ENCODE results near the gene ZNG1A. TPM values are rescaled to one million over a fixed set of nuclear protein-coding genes. Genes with fewer than 3 reads are reported as not detected.
A peak's percentile ranks its signal among the peaks of the same experiment; 100 is the strongest.
"Not testable (repeated sequence)": the region's sequence is repeated elsewhere in the genome, so short reads cannot be mapped to it uniquely, and the experiment has no call there.

The ZNG1A gene
- total RNA-seq, 2 experiments from 2014 or later = 32.8 to 33.5 TPM

DNA sequence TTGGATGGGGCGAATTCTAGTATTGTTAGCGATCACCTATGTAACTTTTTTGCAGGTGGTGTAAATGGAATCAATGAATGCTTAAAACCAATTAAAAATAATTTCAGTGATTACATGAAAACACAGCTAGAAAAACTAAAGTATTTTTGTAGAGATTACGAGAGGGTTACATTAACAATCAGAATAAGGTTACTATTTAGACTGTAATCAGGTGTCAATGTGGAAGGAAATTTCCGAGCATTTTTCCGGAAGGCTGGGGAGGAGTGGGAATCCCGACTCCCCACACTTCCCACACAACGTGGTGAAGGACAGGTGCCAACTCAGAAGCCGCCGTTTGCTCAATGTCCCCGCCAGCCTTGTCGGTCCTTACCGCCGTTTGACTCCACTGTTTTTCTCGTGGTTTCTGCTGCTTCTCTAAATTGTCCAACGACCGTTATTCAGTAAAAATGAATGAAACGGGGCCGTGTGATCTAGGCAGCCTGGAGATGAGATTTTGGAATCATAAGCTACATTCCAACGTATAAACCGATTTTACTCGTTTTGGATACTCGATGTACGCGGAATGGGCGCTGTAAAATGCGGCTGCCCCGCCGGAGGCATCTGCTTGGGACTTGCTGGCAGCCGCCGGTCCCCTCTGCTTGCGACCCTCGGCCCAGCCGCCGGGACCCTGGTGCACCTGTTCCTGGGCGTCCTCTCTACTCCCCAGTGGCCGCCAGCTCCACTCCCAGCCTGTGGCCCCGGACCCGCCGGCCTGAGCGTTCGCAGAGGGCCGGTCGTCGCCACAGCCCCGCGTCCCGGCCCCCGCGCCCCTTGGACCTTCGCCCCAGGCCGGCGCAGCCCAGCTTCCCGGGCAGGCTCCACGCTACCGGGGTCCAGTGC is 66.0 kb downstream of the ZNG1A start:
- Mint-ChIP-seq H3K27me3 (ENCODE audit: low read depth) (peaks cover 40% of the 10 kb centered on the region), H3K4me3 (peak overlapping the region; percentile 50), H3K4me1 (ENCODE audit: low read depth) (peaks cover 24% of the 10 kb centered on the region)
- POLR2A ChIA-PET; H3K9me3 Mint-ChIP-seq (ENCODE audit: insufficient read depth); ATAC-seq; CTCF ChIA-PET; H3K36me3 Mint-ChIP-seq (ENCODE audit: low read depth); H3K27ac Mint-ChIP-seq; DNase-seq: not testable (repeated sequence)

DNA sequence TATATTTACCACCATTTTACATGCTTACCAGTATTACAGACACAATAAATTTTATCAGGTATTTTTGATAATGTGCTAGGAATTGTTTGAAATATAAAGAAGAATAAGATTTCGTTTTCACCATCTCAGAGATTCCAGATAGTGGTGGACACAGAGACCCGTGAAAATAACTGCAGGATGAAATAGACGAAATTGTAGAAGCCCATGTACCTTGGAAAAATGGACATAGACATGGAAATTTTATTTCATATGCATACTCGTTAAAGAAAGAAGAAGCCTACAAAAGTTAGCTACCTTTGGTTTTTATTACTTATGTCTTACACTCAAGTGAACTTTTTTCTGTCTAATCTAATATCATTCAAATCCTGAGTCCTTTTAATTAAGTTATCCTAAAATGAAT is 68.2 kb downstream of the ZNG1A start:
- H3K36me3 Mint-ChIP-seq (ENCODE audit: low read depth); CTCF ChIA-PET; POLR2A ChIA-PET: not testable (repeated sequence)

DNA sequence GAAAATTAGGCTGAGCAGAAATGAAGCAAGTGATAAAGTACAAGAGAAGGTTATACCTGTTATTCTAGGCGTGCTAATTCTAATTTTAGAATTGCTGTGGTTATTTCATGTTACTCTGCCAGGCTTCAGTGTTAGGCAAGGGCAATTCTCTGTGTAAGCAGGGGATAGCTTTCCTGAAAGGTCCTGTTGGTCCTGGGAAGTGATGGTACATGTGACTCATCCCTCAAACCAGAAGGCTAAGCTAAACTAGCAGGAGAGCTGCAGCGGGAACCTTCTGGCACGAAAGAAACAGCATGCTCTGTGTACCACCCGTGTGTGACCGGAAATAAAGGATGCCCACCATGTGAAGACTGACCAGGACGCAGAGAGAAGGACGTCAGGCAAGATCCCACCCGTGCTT is 69.3 kb downstream of the ZNG1A start:
- POLR2A ChIA-PET, ATAC-seq: not testable (repeated sequence)

More for the DNA sequence above, 68.2 kb downstream of the ZNG1A start:
- Mint-ChIP-seq H3K4me1 (ENCODE audit: low read depth) (peaks cover 12% of the 10 kb centered on the region), H3K27me3 (ENCODE audit: low read depth) (peaks cover 41% of the 10 kb centered on the region)
- not testable (repeated sequence) for H3K4me3 Mint-ChIP-seq; H3K9me3 Mint-ChIP-seq (ENCODE audit: insufficient read depth); DNase-seq; H3K27ac Mint-ChIP-seq; ATAC-seq

DNA sequence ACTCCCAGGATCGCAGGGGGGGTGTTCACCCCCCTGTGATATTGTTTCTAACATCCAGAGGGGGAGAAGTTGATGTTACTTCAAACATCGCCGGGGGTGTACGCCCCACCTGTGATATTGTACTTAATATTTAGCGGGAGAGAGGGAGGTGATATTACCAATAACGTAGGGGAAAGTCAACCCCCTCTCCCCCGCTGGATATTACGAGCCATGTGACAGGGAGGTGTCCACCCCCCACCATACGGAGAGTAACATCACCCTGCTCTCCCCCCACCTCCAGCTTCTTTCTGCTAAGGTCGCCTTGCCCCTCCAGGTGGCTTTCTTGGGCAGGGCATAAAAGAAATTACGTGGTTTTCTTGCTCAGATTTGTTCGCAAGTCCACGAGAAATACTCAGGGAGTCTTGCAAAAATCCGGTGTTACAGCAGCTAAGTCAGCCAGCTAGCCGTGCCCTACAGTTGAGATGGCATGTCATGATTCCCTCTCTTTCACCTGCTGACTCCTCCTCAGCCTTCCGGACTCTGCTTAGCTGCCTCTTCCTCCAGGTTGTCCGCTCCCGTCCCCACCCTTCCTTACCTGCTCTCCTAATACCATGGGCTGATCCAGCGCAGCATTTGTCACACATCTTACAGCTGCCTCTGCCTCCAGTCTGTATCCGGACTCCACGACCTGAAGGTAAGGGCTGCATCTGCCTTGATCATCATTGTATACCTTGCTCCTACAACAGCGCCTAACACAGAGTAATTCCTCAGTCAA is 69.9 kb downstream of the ZNG1A start:
- H3K27ac Mint-ChIP-seq; H3K4me3 Mint-ChIP-seq; CTCF ChIA-PET; DNase-seq; H3K36me3 Mint-ChIP-seq (ENCODE audit: low read depth); H3K9me3 Mint-ChIP-seq (ENCODE audit: insufficient read depth); ATAC-seq; POLR2A ChIA-PET; H3K4me1 Mint-ChIP-seq (ENCODE audit: low read depth): not testable (repeated sequence)
- H3K27me3 Mint-ChIP-seq (ENCODE audit: low read depth) = peaks cover 33% of the 10 kb centered on the region

More for the DNA sequence above, 69.3 kb downstream of the ZNG1A start:
- H3K36me3 Mint-ChIP-seq (ENCODE audit: low read depth); H3K4me1 Mint-ChIP-seq (ENCODE audit: low read depth); H3K4me3 Mint-ChIP-seq; CTCF ChIA-PET; H3K9me3 Mint-ChIP-seq (ENCODE audit: insufficient read depth); DNase-seq; H3K27ac Mint-ChIP-seq: not testable (repeated sequence)
- H3K27me3 Mint-ChIP-seq (ENCODE audit: low read depth) = peaks cover 32% of the 10 kb centered on the region

DNA sequence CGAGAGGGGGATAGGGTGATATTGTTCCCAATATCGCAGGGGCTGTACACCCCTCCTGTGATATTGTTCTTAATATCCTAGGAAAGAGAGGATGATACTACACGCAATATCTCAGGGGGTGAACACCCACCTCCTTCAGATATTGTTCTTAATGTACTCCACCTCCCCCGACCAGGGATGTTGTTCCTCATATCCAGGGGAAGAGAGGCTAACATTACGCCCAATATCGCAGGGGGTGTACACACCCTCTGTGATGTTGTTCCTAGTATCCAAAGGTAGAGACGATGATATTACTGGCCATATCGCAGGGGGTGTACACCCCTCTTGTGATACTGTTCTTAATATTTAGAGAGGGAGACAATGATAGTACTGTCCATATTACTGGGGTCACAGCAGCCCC is 72.9 kb downstream of the ZNG1A start:
- H3K4me3 Mint-ChIP-seq, ATAC-seq, CTCF ChIA-PET: not testable (repeated sequence)

DNA sequence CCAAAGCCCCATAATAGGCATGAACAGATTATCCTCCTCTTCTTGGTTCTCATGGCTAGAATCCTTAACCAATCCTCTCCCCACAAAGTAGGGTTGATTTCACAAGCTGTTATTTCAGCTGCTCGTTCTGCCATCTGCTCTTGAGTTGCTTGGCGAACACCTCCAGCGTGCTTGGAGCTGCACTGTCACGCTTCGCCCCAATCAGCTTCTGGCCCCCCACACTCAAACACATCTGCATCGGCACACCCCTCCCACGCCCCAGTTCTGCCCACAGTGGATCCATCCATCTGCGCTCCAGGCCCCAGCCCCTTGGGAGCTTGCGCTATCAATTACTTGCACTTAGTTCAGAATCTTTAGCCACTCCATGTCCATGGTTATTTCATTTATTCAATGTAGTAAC is 78.4 kb downstream of the ZNG1A start:
- CTCF ChIA-PET; ATAC-seq; H3K4me1 Mint-ChIP-seq (ENCODE audit: low read depth): not testable (repeated sequence)

More for the DNA sequence above, 72.9 kb downstream of the ZNG1A start:
- POLR2A ChIA-PET; H3K4me1 Mint-ChIP-seq (ENCODE audit: low read depth); DNase-seq; H3K9me3 Mint-ChIP-seq (ENCODE audit: insufficient read depth); H3K27ac Mint-ChIP-seq; H3K36me3 Mint-ChIP-seq (ENCODE audit: low read depth): not testable (repeated sequence)
- H3K27me3 Mint-ChIP-seq (ENCODE audit: low read depth) = peaks cover 26% of the 10 kb centered on the region

DNA sequence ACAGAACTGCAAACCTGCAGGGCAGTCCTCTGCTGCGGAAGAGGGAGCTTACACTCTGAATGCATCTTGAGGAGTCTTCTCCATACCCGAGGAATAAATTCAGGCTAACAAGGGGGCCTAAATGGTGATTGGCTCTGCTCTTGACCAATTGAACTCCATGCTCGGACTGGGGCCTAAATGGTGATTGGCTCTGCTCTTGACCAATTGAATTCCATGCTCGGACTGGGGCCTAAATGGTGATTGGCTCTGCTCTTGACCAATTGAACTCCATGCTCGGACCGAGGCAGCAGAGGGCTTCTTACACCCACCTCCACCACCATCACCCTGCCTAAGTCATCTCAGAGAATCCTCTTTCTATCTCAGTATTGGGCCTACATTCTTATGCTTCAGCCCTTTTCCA is 79.0 kb downstream of the ZNG1A start:
- H3K27me3 Mint-ChIP-seq (ENCODE audit: low read depth); DNase-seq; ATAC-seq; H3K36me3 Mint-ChIP-seq (ENCODE audit: low read depth); H3K27ac Mint-ChIP-seq; H3K9me3 Mint-ChIP-seq (ENCODE audit: insufficient read depth); CTCF ChIA-PET; H3K4me1 Mint-ChIP-seq (ENCODE audit: low read depth); H3K4me3 Mint-ChIP-seq; POLR2A ChIA-PET: not testable (repeated sequence)

More for the DNA sequence above, 78.4 kb downstream of the ZNG1A start:
- H3K36me3 Mint-ChIP-seq (ENCODE audit: low read depth); DNase-seq; H3K4me3 Mint-ChIP-seq; POLR2A ChIA-PET; H3K27ac Mint-ChIP-seq; H3K9me3 Mint-ChIP-seq (ENCODE audit: insufficient read depth); H3K27me3 Mint-ChIP-seq (ENCODE audit: low read depth): not testable (repeated sequence)

DNA sequence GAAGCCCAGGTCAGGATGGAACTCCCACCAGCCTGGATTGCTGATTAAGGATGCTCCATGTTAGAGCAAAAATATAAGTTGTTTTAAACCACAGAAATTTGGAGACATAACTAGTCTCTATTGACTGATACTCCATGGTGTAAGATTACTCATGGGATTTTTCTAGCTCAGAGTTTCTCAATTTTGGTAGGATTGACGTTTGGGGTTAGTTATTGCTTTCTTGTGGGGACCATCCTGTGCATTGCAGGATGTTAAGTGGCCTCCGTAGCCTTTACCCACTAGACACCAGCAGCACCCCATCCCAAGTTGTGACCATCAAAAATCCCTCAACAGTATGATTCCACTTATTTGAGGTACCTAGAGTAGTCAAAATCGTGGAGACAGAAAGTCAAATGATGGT is 80.1 kb downstream of the ZNG1A start:
- POLR2A ChIA-PET; H3K36me3 Mint-ChIP-seq (ENCODE audit: low read depth); CTCF ChIA-PET; ATAC-seq; DNase-seq; H3K4me1 Mint-ChIP-seq (ENCODE audit: low read depth); H3K9me3 Mint-ChIP-seq (ENCODE audit: insufficient read depth); H3K27ac Mint-ChIP-seq; H3K4me3 Mint-ChIP-seq; H3K27me3 Mint-ChIP-seq (ENCODE audit: low read depth): not testable (repeated sequence)

DNA sequence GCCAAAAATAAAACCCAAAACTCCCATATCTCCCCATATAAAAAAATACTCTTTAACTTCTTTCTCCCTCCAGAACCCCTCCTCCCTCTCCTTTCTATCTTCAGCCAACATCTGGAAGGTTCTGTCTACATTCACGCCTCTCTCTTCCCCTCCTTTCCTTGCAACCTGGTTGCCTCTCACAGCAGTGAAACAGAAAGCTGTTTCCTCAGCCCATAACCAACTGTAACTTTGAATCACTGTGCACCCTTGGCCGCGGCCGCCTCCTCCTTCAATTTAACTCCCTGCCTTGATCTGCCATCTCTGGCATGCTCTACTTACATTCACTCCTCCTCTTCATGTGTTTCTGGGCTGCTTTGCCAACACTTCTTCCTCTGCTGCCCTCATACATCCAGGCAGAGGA is 83.9 kb downstream of the ZNG1A start:
- H3K4me3 Mint-ChIP-seq; POLR2A ChIA-PET; CTCF ChIA-PET; H3K9me3 Mint-ChIP-seq (ENCODE audit: insufficient read depth); H3K27ac Mint-ChIP-seq; H3K27me3 Mint-ChIP-seq (ENCODE audit: low read depth); H3K4me1 Mint-ChIP-seq (ENCODE audit: low read depth); H3K36me3 Mint-ChIP-seq (ENCODE audit: low read depth); DNase-seq: not testable (repeated sequence)
- ATAC-seq = peak; percentile 69

DNA sequence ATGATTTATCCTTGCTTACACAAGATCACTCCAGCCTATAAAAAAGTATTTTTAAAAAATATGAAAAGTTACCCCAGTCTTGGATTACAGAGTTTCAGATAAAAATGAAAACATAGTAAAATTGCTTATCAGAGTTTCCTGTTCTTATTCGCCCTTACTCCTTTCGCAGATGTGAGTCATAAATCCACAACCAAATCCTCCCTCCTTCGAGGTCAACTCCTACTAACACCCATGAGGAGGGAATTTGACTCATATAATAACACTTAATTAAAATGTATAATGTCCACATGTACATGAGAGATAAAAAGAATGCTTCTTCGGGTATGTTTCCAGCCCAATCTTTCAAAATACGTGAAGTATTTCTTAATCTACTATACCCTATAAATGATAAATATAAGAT is 84.5 kb downstream of the ZNG1A start:
- H3K36me3 Mint-ChIP-seq (ENCODE audit: low read depth); H3K4me1 Mint-ChIP-seq (ENCODE audit: low read depth); ATAC-seq; H3K27ac Mint-ChIP-seq; H3K9me3 Mint-ChIP-seq (ENCODE audit: insufficient read depth); DNase-seq; H3K27me3 Mint-ChIP-seq (ENCODE audit: low read depth); H3K4me3 Mint-ChIP-seq; CTCF ChIA-PET; POLR2A ChIA-PET: not testable (repeated sequence)

DNA sequence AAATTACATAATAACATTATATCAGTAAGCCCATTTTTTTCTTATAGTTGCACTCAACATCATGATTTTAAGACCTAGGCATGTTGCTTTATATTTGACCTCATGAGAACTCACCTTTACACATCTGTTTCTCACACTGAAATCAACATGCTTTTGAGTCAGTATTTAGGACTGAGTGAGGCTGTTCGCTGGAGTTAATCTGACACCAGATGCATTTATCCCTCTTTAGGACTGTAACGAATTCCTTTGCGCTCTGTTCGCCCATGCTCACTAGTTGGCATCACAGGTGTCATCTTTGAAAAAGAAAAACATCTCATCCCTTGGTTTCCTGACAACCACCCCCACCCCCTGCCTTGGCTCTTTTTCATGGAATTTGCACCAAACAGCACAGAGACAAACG is 84.9 kb downstream of the ZNG1A start:
- ATAC-seq; H3K4me3 Mint-ChIP-seq; H3K27me3 Mint-ChIP-seq (ENCODE audit: low read depth); CTCF ChIA-PET; H3K27ac Mint-ChIP-seq; DNase-seq; POLR2A ChIA-PET; H3K4me1 Mint-ChIP-seq (ENCODE audit: low read depth); H3K9me3 Mint-ChIP-seq (ENCODE audit: insufficient read depth); H3K36me3 Mint-ChIP-seq (ENCODE audit: low read depth): not testable (repeated sequence)

DNA sequence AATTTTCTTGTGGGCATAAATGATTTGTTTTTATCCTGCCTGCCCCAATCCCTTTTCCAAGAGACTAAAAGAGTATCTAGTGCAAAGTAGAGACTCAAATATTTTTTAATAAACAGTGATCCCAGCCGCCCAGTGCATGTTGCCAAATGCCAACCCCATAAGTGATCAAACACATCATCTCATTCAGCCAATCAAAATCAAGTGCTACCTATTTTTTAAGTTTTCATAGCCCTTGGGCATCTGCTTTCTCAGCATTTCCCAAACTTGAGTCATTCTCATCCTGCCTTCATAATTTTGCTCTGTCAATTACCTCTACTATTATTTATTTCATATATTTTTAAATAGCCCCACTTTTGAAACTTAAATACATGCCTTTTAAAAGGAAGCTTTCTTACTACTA is 88.0 kb downstream of the ZNG1A start:
- H3K4me1 Mint-ChIP-seq (ENCODE audit: low read depth); H3K4me3 Mint-ChIP-seq; CTCF ChIA-PET; H3K36me3 Mint-ChIP-seq (ENCODE audit: low read depth); POLR2A ChIA-PET; H3K27ac Mint-ChIP-seq; H3K27me3 Mint-ChIP-seq (ENCODE audit: low read depth); H3K9me3 Mint-ChIP-seq (ENCODE audit: insufficient read depth); ATAC-seq; DNase-seq: not testable (repeated sequence)

Measured in activated CD8-positive, alpha-beta T cell treated with anti-CD3 and anti-CD28 coated beads, Interleukin-2, amount 10 ng/mL, durations not matched to agents 7 days and 5 days (primary cell).